ENCODE results near the gene RAB34. TPM values are rescaled to one million over a fixed set of nuclear protein-coding genes. Genes with fewer than 3 reads are reported as not detected.
A peak's percentile ranks its signal among the peaks of the same experiment; 100 is the strongest.

Gene RAB34
- total and polyA plus RNA-seq, 4 donors = 107 to 303 (median 124) TPM

- Histone ChIP-seq H3K27me3 (ENCODE audit: control insufficient read depth in 1 of 2, insufficient read depth in 2 of 2, low read length in 1 of 2) (no peaks in the 10 kb centered on the region), H3K36me3 (ENCODE audit: control insufficient read depth in 1 of 2, insufficient read depth in 2 of 2, low read length in 1 of 2) (peaks cover 0 to 4% of the 10 kb centered on the region in 2 donors), H3K4me3 (ENCODE audit: low read length in 2 of 2) (no peak overlapping the region), H3K9me3 (ENCODE audit: control insufficient read depth, low read length) (no peaks in the 10 kb centered on the region), H3K27ac (ENCODE audit: low read depth in 1 of 2, low read length in 2 of 2) (no peak overlapping the region), H3K4me1 (ENCODE audit: control insufficient read depth in 1 of 2, insufficient read depth in 2 of 2, low read length in 2 of 2) (no peaks in the 10 kb centered on the region)
- intact Hi-C loops (cut with DNase I) = no loop called here
- DNase-seq = peak in 1 of 2 donors; percentile 44
- WGBS, 2 donors = 94% methylated on average over 32 of the region's 32 CpGs
- ATAC-seq (ENCODE audit: low FRiP score) = no peak
These were observed 40.9 kb upstream of the RAB34 start for GRCh38 chr17:28758411-28759121.

GRCh38 chr17:28756049-28756804 is 38.6 kb upstream of the RAB34 start:
- intact Hi-C loops (cut with DNase I) = no loop called here
- DNase-seq (no peak), ATAC-seq (ENCODE audit: low FRiP score) (no peak)
- H3K36me3 ChIP-seq (ENCODE audit: control insufficient read depth in 1 of 2, insufficient read depth in 2 of 2, low read length in 1 of 2) = peaks cover 0 to 4% of the 10 kb centered on the region in 2 donors
- 74 to 84% methylated on average over 5 of the region's 5 CpGs for WGBS, 2 donors
- no peaks in the 10 kb centered on the region for H3K4me1 ChIP-seq (ENCODE audit: control insufficient read depth in 1 of 2, insufficient read depth in 2 of 2, low read length in 2 of 2)
- H3K27ac ChIP-seq (ENCODE audit: low read depth in 1 of 2, low read length in 2 of 2) = no peak overlapping the region
- no peak overlapping the region for H3K4me3 ChIP-seq (ENCODE audit: low read length in 2 of 2)
- H3K9me3 ChIP-seq (ENCODE audit: control insufficient read depth, low read length) = no peaks in the 10 kb centered on the region
- H3K27me3 ChIP-seq (ENCODE audit: control insufficient read depth in 1 of 2, insufficient read depth in 2 of 2, low read length in 1 of 2) = no peaks in the 10 kb centered on the region

GRCh38 chr17:28755486-28755885 is 37.8 kb upstream of the RAB34 start:
- Histone ChIP-seq H3K4me1 (ENCODE audit: control insufficient read depth in 1 of 2, insufficient read depth in 2 of 2, low read length in 2 of 2) (no peaks in the 10 kb centered on the region), H3K9me3 (ENCODE audit: control insufficient read depth, low read length) (no peaks in the 10 kb centered on the region), H3K4me3 (ENCODE audit: low read length in 2 of 2) (no peak overlapping the region), H3K36me3 (ENCODE audit: control insufficient read depth in 1 of 2, insufficient read depth in 2 of 2, low read length in 1 of 2) (peaks cover 0 to 4% of the 10 kb centered on the region in 2 donors), H3K27ac (ENCODE audit: low read depth in 1 of 2, low read length in 2 of 2) (no peak overlapping the region), H3K27me3 (ENCODE audit: control insufficient read depth in 1 of 2, insufficient read depth in 2 of 2, low read length in 1 of 2) (no peaks in the 10 kb centered on the region)
- 69 to 71% methylated on average over 7 of the region's 7 CpGs for WGBS, 2 donors
- no peak for ATAC-seq (ENCODE audit: low FRiP score)
- intact Hi-C loops (cut with DNase I) = no loop called here
- DNase-seq = peak in 1 of 2 donors; percentile 17

GRCh38 chr17:28751600-28752366 is 34.1 kb upstream of the RAB34 start:
- ATAC-seq (ENCODE audit: low FRiP score) (no peak), DNase-seq (peak; percentile 11 to 55)
- 93 to 94% methylated on average over 10 of the region's 10 CpGs for WGBS, 2 donors
- H3K9me3 ChIP-seq (ENCODE audit: control insufficient read depth, low read length) = no peaks in the 10 kb centered on the region
- no peak overlapping the region for H3K27ac ChIP-seq (ENCODE audit: low read depth in 1 of 2, low read length in 2 of 2)
- no peaks in the 10 kb centered on the region for H3K36me3 ChIP-seq (ENCODE audit: control insufficient read depth in 1 of 2, insufficient read depth in 2 of 2, low read length in 1 of 2)
- H3K4me1 ChIP-seq (ENCODE audit: control insufficient read depth in 1 of 2, insufficient read depth in 2 of 2, low read length in 2 of 2) = no peaks in the 10 kb centered on the region
- no peak overlapping the region for H3K4me3 ChIP-seq (ENCODE audit: low read length in 2 of 2)
- no peaks in the 10 kb centered on the region for H3K27me3 ChIP-seq (ENCODE audit: control insufficient read depth in 1 of 2, insufficient read depth in 2 of 2, low read length in 1 of 2)
- intact Hi-C loops (cut with DNase I) = loop anchor here in 1 of 2 donors (2.0 kb wide), 1 partner anchor 59 kb away; no protein-coding TSS in a partner anchor

- Histone ChIP-seq H3K27me3 (ENCODE audit: control insufficient read depth in 1 of 2, insufficient read depth in 2 of 2, low read length in 1 of 2) (no peaks in the 10 kb centered on the region), H3K36me3 (ENCODE audit: control insufficient read depth in 1 of 2, insufficient read depth in 2 of 2, low read length in 1 of 2) (no peaks in the 10 kb centered on the region), H3K27ac (ENCODE audit: low read depth in 1 of 2, low read length in 2 of 2) (no peak overlapping the region), H3K9me3 (ENCODE audit: control insufficient read depth, low read length) (no peaks in the 10 kb centered on the region), H3K4me1 (ENCODE audit: control insufficient read depth in 1 of 2, insufficient read depth in 2 of 2, low read length in 2 of 2) (no peaks in the 10 kb centered on the region), H3K4me3 (ENCODE audit: low read length in 2 of 2) (no peak overlapping the region)
- WGBS, 2 donors = 33 to 34% methylated on average over 20 of the region's 20 CpGs
- ATAC-seq (ENCODE audit: low FRiP score) (peak; percentile 91), DNase-seq (peak; percentile 95 to 97)
- intact Hi-C loops (cut with DNase I) = loop anchor here in 1 of 2 donors (1.0 to 2.0 kb wide), 2 partner anchors 24 to 60 kb away; partner anchors contain the start of gene TLCD1
These were observed 32.7 kb upstream of the RAB34 start for GRCh38 chr17:28750178-28751047.

GRCh38 chr17:28749516-28750177 is 32.0 kb upstream of the RAB34 start:
- Histone ChIP-seq H3K36me3 (ENCODE audit: control insufficient read depth in 1 of 2, insufficient read depth in 2 of 2, low read length in 1 of 2) (no peaks in the 10 kb centered on the region), H3K9me3 (ENCODE audit: control insufficient read depth, low read length) (no peaks in the 10 kb centered on the region), H3K4me3 (ENCODE audit: low read length in 2 of 2) (no peak overlapping the region), H3K27ac (ENCODE audit: low read depth in 1 of 2, low read length in 2 of 2) (no peak overlapping the region), H3K27me3 (ENCODE audit: control insufficient read depth in 1 of 2, insufficient read depth in 2 of 2, low read length in 1 of 2) (no peaks in the 10 kb centered on the region), H3K4me1 (ENCODE audit: control insufficient read depth in 1 of 2, insufficient read depth in 2 of 2, low read length in 2 of 2) (no peaks in the 10 kb centered on the region)
- 66 to 67% methylated on average over 11 of the region's 11 CpGs for WGBS, 2 donors
- ATAC-seq (ENCODE audit: low FRiP score) = no peak
- DNase-seq = peak; percentile 39 to 65
- intact Hi-C loops (cut with DNase I) = loop anchor here in 1 of 2 donors (1.0 to 2.0 kb wide), 2 partner anchors 23 to 61 kb away; partner anchors contain the start of gene TLCD1

GRCh38 chr17:28748852-28749515 is 31.3 kb upstream of the RAB34 start:
- intact Hi-C loops (cut with DNase I) = no loop called here
- Histone ChIP-seq H3K4me1 (ENCODE audit: control insufficient read depth in 1 of 2, insufficient read depth in 2 of 2, low read length in 2 of 2) (no peaks in the 10 kb centered on the region), H3K27me3 (ENCODE audit: control insufficient read depth in 1 of 2, insufficient read depth in 2 of 2, low read length in 1 of 2) (no peaks in the 10 kb centered on the region), H3K4me3 (ENCODE audit: low read length in 2 of 2) (no peak overlapping the region), H3K27ac (ENCODE audit: low read depth in 1 of 2, low read length in 2 of 2) (no peak overlapping the region), H3K9me3 (ENCODE audit: control insufficient read depth, low read length) (no peaks in the 10 kb centered on the region), H3K36me3 (ENCODE audit: control insufficient read depth in 1 of 2, insufficient read depth in 2 of 2, low read length in 1 of 2) (no peaks in the 10 kb centered on the region)
- DNase-seq (peak; percentile 46 to 73), ATAC-seq (ENCODE audit: low FRiP score) (no peak)
- WGBS, 2 donors = 61 to 63% methylated on average over 18 of the region's 18 CpGs

All from aorta (tissue), 5 donors.